GM11168 (cell line): Measurements from ENCODE around the gene LHX8.
"Not testable (repeated sequence)": the region's sequence is repeated elsewhere in the genome, so short reads cannot be mapped to it uniquely, and the experiment has no call there.

ENCODE experiments used
- in situ Hi-C: fragments of 300-500 bp; cut with MboI; formaldehyde crosslinking; loops from one replicate; pipeline ENCODE4 v1.12.0; 2022; ENCODE audit warnings: low sequenced_read_pairs; ENCODE audit not compliant: unreplicated experiment

Gene LHX8

GRCh38 chr1:75132242-75132811, 1.9 kb upstream of the LHX8 start:
- in situ Hi-C loops: no loop called here

GRCh38 chr1:75132812-75133619, 1.2 kb upstream of the LHX8 start:
- in situ Hi-C loops: no loop called here

GRCh38 chr1:75134647-75135572, 722 bp downstream of the LHX8 start:
- in situ Hi-C loops: no loop called here

GRCh38 chr1:75135573-75136194, 1.5 kb downstream of the LHX8 start:
- in situ Hi-C loops: no loop called here

- in situ Hi-C loops: no loop called here
Observed at GRCh38 chr1:75136195-75136815, 2.1 kb downstream of the LHX8 start.

- in situ Hi-C loops: no loop called here
Observed at GRCh38 chr1:75136921-75137641, 2.9 kb downstream of the LHX8 start.

- in situ Hi-C loops: no loop called here
Observed at GRCh38 chr1:75152092-75152491, 17.9 kb downstream of the LHX8 start.

- in situ Hi-C loops: no loop called here
Observed at GRCh38 chr1:75159154-75159553, 25.0 kb downstream of the LHX8 start.

- in situ Hi-C loops: no loop called here
Observed at GRCh38 chr1:75165264-75165663, 31.1 kb downstream of the LHX8 start.

GRCh38 chr1:75166821-75167220, 32.6 kb downstream of the LHX8 start:
- in situ Hi-C loops: no loop called here

- in situ Hi-C loops: no loop called here
Observed at GRCh38 chr1:75170011-75170410, 35.8 kb downstream of the LHX8 start.

GRCh38 chr1:75170981-75171380, 36.8 kb downstream of the LHX8 start:
- in situ Hi-C loops: no loop called here

- in situ Hi-C loops: no loop called here
Observed at GRCh38 chr1:75171876-75172275, 37.7 kb downstream of the LHX8 start.

GRCh38 chr1:75172556-75172955, 38.4 kb downstream of the LHX8 start:
- in situ Hi-C loops: no loop called here

- in situ Hi-C loops: no loop called here
Observed at GRCh38 chr1:75174031-75174760, 40.0 kb downstream of the LHX8 start.

GRCh38 chr1:75181214-75181955, 47.2 kb downstream of the LHX8 start:
- in situ Hi-C loops: not testable (repeated sequence)

GRCh38 chr1:75188892-75189291, 54.7 kb downstream of the LHX8 start:
- in situ Hi-C loops: no loop called here

GRCh38 chr1:75198163-75198562, 64.0 kb downstream of the LHX8 start:
- in situ Hi-C loops: no loop called here
